Coronary artery (tissue), 2 donors: ENCODE results near the gene RPS6KA2.
"Not testable (repeated sequence)": the region's sequence is repeated elsewhere in the genome, so short reads cannot be mapped to it uniquely, and the experiment has no call there.

Experiments
- DNase-seq: peaks from one replicate; pipeline ENCODE4 v3.0.0-alpha.2; 2017; ENCODE audit warnings: low spot score
- H3K27ac ChIP-seq, 2 donors: fragments of 200-600 bp; sonication (generic); one replicate each; pipeline ENCODE4 v1.5.1; 2016 to 2019
- H3K4me3 ChIP-seq: fragments of 200-600 bp; sonication (generic); 2 replicates; pipeline ENCODE4 v1.5.1; 2016; ENCODE audit warnings: mild to moderate bottlenecking, moderate library complexity
- CTCF ChIP-seq: fragments of 200-600 bp; sonication (generic); IDR thresholded peaks from one replicate; pipeline ENCODE4 v1.5.1; 2019; ENCODE audit warnings: antibody characterized with exemption

Gene RPS6KA2

GRCh38 chr6:166538297-166539010 is 88.6 kb downstream of the RPS6KA2 start:
- H3K27ac ChIP-seq: no peak overlapping the region
- no peak for DNase-seq
- TF ChIP-seq CTCF: no peak
- H3K4me3 ChIP-seq: no peak overlapping the region

GRCh38 chr6:166534658-166535406 is 92.2 kb downstream of the RPS6KA2 start:
- TF ChIP-seq CTCF: no peak
- Histone ChIP-seq H3K27ac (no peak overlapping the region), H3K4me3 (no peak overlapping the region)
- no peak for DNase-seq

GRCh38 chr6:166533205-166533824 is 93.7 kb downstream of the RPS6KA2 start:
- no peak for TF ChIP-seq CTCF
- Histone ChIP-seq H3K27ac (no peak overlapping the region), H3K4me3 (no peak overlapping the region)
- DNase-seq: no peak

GRCh38 chr6:166532302-166532701 is 94.7 kb downstream of the RPS6KA2 start:
- no peak for DNase-seq
- no peak overlapping the region for H3K27ac ChIP-seq

GRCh38 chr6:166530211-166531095 is 96.6 kb downstream of the RPS6KA2 start:
- DNase-seq: no peak
- no peak overlapping the region for H3K27ac ChIP-seq
- H3K4me3 ChIP-seq: no peak overlapping the region
- no peak for TF ChIP-seq CTCF

More at GRCh38 chr6:166532302-166532701, 94.7 kb downstream of the RPS6KA2 start:
- no peak overlapping the region for H3K4me3 ChIP-seq
- TF ChIP-seq CTCF: no peak

- DNase-seq: no peak
- no peak overlapping the region for H3K4me3 ChIP-seq
- no peak overlapping the region for H3K27ac ChIP-seq
- no peak for TF ChIP-seq CTCF
Observed at GRCh38 chr6:166529586-166529985, 97.5 kb downstream of the RPS6KA2 start.

- H3K4me3 ChIP-seq, H3K27ac ChIP-seq, DNase-seq: not testable (repeated sequence)
Observed at GRCh38 chr6:166529058-166529457, 98.0 kb downstream of the RPS6KA2 start.
